NCI-H748 treated with DMSO at 0.1 percent for 48 hours (cell line): Measurements from ENCODE around the gene AQP10.
"Not testable (repeated sequence)": the region's sequence is repeated elsewhere in the genome, so short reads cannot be mapped to it uniquely, and the experiment has no call there.

ENCODE experiments used
- DNase-seq: peaks from one replicate; lab custom pipeline; 2025; lab: John Stamatoyannopoulos, UW

AQP10 gene

DNA sequence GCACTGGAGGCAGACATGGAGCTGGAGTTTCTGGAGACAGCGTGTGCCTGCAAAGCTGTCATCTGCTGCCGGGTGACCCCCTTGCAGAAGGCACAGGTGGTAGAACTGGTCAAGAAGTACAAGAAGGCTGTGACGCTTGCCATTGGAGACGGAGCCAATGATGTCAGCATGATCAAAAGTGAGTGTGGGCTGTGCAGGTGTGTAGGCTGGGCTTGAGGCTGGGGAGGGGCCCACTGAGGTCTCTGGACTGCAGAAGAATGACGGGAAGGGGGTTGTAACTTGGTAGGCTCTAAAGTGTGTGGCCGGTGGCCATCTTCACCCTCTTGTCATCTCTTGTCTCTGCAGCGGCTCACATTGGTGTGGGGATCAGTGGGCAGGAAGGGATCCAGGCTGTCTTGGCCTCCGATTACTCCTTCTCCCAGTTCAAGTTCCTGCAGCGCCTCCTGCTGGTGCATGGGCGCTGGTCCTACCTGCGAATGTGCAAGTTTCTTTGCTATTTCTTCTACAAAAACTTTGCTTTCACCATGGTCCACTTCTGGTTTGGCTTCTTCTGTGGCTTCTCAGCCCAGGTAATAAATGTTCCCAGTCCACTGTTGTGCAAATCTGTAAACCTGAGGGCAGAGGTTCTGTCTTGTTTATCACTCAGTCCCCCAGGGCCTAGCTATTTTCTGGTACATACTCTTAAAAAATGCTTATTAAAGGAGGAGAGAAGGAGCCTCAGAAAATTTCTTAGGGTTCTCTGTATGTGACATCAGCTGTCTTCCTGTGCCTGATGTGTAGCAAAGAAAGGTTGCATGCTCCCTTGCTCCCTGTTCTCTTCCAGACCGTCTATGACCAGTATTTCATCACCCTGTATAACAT, 24.3 kb downstream of the AQP10 start:
- DNase-seq, result no peak

DNA sequence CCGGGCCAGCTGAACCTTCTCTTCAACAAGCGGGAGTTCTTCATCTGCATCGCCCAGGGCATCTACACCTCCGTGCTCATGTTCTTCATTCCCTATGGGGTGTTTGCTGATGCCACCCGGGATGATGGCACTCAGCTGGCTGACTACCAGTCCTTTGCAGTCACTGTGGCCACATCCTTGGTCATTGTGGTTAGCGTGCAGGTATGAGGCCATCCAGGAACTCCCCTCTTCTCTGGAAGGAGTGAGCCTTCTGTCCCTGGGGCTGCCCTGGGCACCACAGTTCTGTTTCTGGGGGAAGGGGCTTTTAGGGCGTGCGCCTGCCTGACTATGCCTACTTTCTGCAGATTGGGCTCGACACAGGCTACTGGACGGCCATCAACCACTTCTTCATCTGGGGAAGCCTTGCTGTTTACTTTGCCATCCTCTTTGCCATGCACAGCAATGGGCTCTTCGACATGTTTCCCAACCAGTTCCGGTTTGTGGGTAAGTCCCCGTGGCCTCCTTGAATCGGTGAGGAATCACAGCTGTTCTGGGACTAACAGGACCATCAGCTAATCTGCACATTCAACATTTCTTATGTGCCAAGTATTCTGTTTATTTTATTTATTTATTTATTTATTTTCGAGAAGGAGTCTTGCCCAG, 25.5 kb downstream of the AQP10 start:
- no peak for DNase-seq

DNA sequence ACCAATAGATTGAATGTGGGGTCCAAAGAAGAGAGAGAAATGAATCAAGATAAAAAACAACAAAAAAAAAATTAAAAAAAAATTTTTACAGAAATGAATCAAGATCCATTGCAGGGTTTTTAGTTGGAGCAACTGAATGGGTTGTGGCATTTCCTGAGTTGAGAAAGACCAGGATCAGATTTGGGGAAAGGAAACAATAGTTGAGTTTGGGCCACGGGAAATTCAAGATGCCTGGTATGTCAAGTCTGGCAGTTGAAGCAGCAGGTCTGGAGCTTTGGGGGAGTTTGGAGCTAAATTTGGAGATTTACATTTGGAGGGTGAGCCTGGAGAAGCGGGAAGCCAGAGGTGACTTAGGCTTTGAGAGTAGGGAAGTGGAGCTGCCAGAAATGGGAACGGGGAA, 27.1 kb downstream of the AQP10 start:
- DNase-seq, result no peak

DNA sequence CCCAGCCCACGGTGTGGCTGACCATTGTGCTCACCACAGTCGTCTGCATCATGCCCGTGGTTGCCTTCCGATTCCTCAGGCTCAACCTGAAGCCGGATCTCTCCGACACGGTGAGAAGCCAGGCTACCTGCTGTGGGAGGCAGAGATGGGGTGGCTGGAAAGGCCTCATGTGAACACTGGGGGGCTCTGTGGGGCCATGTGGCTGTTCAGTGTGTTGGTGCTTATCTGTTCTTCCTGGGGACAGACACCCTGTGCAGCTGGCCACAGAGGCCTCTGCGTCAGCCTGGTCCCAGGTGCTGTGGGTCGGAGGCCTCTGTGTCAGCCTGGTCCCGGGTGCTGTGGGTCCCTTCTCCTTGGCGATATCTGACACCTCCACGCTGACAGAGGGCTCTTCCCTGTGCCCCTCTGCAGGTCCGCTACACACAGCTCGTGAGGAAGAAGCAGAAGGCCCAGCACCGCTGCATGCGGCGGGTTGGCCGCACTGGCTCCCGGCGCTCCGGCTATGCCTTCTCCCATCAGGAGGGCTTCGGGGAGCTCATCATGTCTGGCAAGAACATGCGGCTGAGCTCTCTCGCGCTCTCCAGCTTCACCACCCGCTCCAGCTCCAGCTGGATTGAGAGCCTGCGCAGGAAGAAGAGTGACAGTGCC, 27.7 kb downstream of the AQP10 start:
- DNase-seq, result no peak

DNA sequence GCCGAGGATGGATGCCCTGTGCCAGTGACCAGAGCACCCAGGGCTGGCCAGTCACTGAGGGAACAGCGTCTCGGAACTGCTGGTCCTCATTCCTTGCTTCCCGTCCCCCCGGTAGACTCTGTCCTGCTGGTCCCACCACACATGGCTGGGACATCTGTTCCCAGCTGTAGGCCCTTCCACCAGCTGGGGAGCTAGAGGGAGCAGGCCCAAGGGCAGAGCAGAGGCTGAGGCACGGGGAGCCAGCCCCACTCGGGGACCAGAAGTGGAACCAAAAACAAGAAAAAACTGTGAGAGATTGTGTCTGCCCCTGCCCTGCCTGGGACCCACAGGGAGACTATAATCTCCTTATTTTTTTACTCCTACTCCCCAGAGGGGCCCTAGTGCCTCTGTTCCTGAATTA, 28.2 kb downstream of the AQP10 start:
- DNase-seq, result no peak

DNA sequence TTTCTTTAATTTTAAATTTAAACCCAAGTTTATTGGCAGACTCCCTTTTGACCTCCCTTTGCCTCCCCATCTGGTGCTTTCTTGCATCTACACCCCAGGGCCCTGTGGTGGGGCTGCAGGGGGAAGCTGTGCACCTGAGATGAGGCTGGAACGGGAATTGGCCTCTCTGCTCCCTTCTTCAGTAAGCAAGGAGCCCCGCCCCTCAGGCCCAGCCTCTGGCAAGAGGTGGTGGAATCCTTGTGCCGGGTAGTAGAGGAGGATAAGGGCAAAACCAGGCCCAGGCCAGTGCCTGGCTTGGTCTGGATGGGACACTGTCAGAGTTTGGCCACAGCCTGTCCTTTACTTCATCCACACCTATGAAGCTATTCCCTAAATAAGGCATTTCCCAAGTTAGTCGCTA, 29.5 kb downstream of the AQP10 start:
- DNase-seq, result no peak

DNA sequence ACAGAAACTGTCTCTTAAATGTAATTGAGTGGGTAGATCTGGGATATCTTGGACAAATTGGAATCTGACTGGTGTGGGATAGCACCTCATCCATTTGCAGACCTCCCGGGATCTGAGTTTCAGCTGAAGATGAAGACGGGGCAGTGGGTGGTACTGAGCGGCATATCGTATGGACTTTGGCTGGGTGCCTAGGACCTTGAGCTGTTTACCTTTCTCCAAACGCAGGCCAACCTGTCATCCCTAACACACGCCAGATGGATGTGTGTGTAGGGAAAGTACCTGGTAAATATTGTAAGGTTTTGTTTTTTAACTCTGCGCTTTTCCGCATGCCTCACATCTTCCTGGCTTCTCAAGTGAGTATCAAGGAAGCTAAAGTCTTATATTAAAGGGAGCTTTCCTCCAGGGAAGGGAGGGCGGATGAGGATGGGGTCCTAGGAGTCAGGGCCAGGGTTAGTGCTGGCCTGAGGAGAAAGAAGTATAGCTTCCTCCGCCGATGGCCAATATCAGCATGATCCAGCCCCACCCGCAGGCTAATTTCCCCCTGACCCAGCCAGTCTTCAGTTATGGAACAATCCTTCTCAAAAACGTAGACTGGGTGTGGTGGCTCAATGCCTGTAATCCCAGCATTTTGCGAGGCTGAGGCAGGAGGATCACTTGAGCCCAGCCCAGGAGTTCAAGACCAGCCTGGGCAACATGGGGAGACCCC, 30.6 kb downstream of the AQP10 start:
- no peak for DNase-seq

DNA sequence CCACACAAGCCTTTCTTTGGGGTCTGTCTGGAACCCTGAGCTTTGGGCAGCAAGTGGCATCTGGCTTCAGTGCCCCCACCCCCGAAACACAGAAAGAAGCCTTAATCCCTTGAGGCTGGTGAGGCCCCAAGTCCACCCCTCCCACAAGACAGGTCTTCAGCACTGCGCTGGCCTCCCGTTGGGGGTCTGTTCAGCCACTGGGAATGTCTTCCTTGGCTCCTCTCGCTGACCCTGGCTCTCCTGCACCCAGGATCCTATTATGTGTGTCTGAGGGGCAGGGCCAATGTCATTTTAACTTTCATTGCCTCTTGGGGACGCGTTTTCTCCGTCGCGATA, 31.3 kb downstream of the AQP10 start:
- no peak for DNase-seq

DNA sequence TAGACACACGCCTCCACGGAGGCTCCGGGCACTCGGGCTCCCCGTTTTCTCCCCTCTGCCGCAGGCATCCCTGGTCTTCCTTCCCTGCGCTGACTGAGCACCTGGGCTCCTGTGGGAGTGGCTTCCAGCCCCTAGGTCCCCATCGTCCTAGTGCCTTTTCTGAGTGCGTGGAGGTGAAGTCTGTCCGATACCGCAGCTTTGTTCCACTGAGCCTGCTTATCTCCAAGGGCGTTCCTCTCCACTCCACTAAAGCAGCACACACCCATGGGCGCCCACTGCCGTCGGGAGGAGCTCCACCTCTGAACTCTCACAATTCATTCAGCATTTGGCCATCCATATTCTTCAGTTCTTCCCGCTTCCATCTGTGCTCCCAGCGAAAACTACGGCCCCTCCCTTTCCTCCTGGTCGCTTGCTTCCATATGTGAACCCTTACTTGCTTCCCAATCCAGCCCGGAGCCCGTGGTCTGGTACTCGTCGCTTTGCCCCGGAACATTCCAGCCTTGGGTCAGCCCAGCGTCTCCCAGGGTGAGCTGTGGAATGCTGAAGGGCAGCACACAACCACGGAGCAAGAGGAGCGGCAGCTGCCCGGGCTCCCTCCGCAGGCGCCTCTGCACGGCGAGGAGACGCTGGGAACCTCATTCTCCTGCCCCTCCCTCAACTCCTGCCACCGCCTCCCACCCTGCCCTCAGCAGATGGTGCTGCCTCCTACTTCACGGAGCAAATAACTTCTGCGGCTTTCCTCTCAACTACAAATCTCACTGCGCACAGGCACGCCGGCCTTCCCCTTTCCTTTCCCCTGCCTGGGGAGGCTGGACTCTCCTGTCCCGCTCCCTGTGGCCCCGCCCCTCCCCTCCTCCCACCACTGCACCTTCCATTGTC, 31.9 kb downstream of the AQP10 start:
- DNase-seq, result peak; percentile 30

DNA sequence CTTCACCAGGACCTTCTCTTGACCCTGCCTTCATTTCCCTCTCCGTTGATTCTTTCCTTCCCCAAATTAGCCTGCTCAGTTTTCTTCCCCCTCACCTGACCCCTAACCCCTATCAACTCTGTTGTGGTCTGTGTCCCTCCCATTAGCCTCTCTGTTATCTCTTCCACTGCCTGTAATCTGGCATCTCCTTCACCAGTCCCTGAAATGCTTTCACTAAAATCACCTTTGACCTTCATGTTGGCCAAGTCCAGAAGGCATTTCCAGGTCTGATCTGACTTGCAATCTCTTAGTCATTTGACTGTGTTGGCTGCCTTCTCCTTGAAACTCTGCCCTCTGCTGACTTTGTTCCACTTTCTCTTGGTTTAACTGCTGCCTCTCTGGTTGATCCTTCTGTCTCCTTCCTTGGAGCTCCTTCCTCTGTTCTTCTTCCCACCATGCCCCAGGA, 32.6 kb downstream of the AQP10 start:
- no peak for DNase-seq

DNA sequence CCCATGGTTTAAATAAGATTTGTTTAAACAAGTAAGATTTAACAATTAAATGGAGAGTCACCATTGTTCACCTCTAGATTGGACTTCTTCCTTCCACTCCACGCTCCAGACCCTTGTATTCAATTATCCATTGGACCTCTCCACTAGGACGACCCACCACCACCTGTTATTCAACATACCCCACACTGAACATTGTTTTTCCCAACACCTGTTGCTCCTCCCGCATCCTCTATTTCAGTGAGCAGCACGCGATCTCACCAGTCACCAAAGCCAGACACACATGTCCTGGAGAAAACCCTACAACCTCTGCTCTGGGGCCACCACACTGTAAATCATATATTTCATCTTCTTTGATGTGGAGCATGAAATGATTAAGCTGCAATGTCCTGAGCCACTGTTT, 33.1 kb downstream of the AQP10 start:
- no peak for DNase-seq

DNA sequence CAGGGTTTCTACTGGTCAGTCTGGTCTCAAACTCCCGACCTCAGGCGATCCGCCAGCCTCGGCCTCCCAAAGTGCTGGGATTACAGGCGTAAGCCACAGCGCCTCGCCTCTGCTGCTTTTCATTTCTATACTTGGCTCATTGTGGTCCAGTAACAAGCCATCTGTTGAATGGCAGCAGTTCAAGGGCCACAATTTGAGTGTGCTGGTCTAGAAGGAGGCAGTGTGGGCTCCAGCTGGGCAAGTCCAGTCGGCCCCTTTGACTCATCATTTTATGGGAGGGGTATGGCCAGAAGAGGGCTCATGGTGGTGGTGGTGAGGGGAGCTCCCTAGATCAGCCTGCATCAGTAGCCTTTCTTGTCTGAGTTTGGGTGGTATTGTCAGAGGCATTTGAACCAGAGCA, 37.6 kb downstream of the AQP10 start:
- no peak for DNase-seq

DNA sequence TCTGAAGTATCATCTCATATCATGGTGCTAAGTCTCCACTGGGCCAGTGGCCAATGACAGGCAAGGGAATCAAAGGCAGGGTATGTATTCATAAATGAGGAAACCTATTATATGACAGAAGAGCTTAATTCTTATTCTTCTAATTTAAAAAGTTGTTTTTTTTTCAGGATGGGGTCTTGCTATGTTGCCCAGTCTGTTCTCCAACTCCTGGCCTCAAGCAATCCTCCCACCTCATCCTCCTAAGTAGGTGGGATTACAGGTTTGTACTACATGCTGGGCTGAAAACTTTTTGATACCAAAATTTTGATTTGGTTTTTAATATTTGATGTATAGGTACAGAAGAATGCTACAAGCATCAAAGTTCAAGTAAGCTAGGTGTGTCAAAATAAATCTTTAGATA, 39.4 kb downstream of the AQP10 start:
- DNase-seq, result no peak

DNA sequence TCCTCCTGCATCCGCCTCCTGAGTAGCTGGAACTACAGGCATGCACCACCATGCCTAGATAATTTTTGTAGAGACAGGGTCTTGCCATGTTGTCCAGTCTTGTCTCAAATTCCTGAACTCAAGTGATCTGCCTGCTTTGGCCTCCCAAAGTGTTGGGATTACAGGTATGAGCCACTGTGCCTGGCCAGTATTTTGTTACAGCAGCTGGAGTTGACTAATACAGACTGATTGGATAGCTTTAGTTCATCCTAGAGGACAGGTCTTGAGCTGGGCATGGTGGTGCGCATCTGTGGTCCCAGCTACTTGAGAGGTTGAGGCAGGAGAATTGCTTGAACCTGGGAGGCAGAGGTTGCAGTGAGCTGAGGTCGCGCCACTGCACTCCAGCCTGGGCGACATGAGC, 40.0 kb downstream of the AQP10 start:
- not testable (repeated sequence) for DNase-seq

DNA sequence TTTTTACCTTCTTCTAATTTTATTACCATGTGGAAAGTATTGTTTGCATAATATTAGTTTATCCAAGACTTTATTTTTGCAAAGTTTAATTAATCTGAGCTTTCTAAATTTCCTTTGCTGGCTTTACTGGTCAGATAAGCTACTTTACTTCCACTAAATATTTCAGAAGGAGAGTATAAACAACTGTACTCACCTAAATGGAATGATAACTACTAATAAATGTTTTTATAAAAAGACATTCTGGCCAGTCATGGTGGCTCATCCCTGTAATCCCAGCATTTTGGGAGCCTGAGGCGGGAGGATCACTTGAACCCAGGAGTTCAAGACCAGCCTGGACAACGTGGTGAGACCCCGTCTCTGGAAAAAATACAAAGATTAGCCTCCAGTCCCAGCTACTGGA, 40.5 kb downstream of the AQP10 start:
- no peak for DNase-seq

DNA sequence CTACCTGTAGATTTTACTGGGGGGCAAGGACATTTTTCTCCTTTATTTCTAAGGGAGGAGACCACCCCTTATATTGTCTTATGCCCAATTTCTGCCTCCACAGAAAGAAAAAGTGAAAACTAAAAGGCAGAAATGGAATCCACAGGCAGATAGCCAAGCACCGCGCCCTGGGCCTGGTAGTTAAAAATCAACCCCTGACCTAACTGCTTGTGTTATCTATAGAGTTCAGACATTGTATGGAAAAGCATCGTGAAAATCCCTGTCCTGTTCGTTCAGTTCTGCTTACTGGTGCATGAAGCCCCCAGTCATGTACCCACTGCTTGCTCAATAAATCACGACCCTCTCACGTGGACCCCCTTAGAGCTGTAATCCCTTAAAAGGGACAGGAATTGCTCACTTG, 50.5 kb downstream of the AQP10 start:
- DNase-seq, result no peak

DNA sequence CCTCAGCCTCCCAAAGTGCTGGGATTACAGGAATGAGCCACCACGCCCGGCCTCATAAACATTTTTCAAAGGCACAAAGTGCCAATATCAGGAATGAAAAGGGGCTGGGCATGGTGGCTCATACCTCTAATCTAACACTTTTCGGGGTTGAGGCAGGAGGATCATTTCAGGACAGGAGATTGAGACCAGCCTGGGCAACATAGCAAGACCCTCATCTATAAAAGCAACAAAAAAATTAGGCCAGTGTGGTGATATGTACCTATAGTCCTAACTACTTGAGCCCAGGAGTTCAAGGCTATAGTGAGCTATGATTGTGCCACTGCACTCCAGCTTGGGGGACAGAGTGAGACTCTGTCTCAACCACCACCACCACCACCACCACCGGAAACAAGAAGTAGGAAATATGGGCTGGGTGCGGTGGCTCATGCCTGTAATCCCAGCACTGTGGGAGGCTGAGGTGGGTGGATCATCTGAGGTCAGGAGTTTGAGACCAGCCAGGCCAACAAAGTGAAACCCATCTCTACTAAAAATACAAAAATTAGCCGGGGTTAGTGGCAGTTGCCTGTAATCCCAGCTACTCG, 53.0 kb downstream of the AQP10 start:
- not testable (repeated sequence) for DNase-seq
